GM03348 (cell line): ENCODE data around the gene CUX1.

Experiments used
- DNase-seq: peaks from one replicate; pipeline ENCODE4 v3.0.0; 2012; ENCODE audit warnings: low spot score

Gene CUX1

DNA sequence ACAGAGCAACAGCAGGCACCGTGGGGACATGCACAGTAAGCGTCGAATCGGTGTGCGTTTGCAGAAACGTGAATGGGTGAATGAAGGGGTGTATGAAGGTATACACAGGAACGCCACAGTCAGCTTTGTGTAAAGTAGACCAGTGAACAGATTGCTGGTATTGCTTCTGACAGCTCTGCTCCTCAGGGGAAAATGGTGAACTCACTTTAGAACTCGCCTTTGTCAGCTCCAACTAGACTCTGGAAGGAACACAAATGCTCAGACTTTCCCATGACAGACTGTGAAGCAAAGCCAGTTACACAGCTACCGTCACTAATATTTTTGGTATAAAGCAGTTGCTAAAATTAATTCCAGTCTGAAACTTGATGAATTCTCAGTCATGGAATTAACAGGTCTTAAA lies 78.9 kb downstream of the CUX1 start:
- DNase-seq: no peak

GRCh38 chr7:101896941-101897340 lies 79.5 kb downstream of the CUX1 start:
- DNase-seq: no peak

DNA sequence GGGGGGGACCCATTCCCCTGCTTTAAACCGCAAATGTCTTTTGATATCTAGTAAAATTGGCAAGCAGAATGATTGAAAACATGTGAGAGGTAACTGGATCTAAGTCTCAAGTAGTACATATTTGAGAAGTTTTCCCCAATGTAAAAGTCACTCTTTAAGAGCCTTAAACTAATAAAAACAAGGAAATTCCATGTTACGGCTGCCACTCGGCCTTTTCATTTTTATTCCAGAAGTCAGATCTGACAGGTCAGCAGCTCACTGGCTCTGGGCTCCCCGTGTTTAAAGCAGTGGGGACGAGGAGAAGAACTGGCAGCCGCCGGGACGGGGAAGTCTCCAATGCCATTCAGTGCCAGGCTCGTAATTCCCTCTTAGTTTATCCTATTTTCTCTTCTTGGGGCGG lies 80.7 kb downstream of the CUX1 start:
- DNase-seq: no peak

GRCh38 chr7:101899616-101900015 lies 82.2 kb downstream of the CUX1 start:
- no peak for DNase-seq

DNA sequence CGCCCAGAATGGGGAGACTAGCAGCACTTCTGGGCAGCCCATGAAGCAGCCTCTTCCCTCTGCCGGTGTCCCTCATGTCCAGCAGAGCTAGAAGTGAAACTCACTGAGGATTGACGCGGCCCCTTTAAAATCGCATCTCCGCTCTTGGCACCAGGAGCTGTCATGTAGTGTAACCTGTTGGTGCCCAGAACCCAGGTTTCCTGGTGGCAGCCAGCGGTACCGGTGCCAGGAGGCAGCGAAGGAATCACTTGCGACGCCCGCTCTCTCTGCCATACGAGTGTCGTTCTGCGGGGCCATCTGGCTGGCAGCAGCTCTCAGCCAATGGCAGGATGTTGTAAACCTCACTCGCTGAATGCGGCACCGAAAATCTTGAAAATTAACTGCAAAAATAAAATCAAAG lies 82.7 kb downstream of the CUX1 start:
- DNase-seq: peak; percentile 69

DNA sequence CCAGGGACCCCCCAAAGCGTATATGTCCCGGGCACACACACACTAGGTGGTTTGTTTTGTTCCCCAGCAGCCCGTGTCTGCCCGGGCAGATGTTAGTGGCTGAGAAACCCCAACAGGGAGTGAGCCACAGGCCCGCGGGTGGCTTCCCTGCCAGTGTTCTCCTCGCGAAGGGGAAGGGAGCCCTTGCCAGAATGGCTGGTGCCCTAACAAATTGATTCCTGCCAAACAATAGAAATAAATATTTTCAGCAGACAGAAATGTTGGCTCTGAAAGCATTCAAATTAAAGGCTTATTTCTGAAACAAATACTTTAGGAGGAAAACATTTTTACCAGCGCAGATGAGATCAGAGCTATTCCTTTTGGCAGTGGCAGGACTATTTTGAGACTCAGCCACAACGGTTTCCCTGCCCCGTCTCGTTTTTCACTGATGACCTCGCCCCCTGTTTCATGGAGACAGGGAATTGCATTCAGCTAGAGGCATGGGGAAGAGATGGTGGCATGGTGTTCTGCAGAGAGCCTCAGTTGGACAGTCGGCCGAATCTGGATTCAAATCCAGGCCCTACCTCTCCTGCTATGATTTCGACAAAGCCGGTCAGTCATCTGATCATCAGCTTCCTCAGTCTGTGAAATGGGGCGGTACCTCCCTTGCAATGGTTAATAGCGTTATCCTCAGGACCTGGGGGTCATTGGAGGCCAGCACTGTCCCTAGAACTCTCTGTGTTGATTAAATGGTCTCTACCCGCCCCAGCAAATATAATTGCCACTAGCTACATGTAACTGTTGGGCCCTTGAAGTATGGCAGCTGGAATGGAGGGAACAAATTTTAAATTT lies 84.5 kb downstream of the CUX1 start:
- DNase-seq: peak; percentile 62

DNA sequence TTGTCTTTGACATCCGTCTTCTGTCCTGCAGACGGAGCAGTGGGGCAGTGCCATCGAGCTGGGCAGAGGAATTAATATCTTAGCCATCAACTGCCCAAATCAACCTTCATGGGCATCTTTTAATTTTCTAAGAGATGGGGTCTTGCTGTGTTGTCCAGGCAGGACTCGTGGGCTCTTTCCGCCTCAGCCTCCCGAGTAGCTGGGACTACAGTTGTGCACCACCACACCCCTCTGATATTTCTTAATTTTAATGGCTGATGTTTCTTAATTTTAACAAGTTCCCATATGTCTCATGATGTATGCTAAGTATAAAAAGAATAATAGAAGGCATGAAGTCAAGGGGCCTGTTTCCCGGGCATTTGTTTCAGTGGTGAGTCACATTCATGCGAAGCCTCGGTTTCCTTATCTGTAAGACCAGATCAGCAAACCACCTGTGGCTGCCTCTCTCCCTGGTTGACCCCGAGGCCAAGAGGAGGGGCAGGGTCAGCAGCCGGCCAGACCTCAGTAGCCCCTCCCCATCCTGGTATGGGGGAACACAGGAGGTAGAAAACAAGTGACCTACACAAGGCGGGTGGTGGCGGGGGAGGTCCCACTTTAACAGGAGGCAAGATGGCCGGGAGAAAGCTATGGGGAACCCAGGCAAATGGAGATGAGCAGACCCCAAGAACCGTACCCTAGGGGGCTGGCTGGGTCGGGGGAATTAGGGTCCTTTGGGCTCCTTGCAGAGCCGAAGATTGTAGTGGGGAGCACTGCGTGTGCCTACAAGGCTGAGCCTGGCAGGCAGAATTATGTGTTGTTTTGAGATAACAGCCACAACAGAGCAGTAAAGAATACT lies 85.5 kb downstream of the CUX1 start:
- no peak for DNase-seq

- DNase-seq: no peak
Observed at GRCh38 chr7:101903515-101903868, 86.1 kb downstream of the CUX1 start.

DNA sequence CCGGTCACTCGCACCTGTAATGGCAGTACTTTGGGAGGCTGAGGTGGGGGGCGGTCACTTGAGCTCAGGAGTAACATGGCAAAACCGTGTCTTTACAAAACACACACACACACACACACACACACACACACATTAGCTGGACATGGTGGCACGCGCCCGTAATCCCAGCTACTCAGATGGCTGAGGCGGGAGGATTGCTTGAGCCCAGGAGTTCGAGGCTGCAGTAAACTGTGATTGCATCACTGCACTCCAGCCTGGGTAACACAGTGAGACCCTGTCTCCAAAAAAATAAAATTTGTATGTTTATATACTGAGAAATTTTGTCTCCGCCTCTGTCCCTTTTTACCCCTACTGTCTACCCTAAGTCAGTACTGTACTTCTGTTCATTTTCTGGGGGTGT lies 86.6 kb downstream of the CUX1 start:
- no peak for DNase-seq

DNA sequence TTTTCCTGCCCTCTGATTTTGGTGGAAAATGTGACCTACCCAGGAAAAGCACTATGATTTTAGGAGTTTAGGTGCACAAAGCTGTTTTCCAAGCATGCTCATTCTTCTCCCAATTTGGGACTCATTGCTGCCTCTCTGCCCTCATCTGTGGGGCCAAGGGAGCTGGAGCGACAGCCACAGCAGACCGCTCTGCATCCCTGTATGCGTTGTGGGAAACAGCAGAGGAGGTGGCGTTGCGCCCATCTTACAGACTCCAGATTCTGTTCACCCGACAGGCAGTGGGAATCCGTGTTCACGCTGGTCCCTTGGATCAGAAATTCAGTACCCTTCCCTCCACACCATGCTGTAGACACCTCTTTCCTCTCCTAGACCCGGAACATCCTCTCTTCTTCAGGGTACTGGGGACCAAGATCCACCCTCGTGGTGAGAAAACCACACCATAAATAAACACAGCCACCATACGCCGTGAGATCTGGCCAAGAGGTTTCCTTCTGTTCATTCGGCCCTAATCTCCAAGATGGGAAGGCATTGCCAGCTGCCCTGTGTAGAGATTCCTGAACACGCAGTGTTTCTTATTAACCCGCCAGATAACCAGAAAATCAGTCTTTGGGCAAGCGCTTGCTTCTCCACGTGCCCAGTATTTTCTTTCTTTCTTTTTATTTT lies 87.9 kb downstream of the CUX1 start:
- no peak for DNase-seq

DNA sequence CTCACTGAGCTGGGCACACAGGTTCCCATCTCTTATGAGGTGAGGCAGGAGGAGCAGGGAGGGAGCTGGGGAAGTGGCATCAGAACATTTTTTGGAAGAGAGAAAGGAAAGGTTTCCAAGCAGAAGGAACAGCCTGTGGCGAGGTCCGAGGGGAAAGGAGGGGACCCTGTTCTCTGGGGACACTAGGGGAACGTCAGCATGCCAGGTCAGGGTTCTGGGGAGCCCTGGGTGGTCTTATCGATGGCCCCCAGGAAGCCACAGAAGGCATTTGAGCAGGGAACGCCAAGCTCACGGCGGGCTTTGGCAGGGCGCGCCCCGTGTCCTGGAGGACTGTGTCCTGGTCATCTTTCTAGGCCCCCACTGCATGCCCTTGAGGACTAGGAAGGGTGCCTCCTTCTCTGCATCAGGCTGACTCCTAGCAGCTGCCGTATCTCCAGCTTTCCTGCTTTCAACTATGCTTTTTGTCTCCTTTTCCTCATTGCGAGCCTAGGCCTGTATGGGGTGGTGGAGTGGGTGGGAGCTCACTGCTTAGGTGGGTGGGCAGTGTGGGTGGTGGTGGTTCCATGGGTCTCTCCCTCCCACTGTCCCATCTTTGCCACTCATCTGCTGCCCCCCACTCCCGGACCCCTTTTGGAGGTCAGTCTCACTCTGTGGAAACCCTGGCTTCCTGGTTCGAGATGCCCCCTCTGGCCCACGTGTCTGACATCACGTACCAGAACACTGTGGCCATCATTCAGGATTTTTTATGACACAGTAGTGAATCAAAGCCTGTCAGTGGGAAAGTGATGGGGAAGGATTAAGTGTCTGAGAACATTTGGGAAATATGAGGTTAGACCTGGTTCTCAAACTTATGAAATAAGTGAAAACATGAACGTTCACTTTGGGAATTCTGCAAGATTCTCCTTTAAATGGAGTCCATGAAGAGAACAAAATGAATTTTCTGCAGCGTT lies 89.1 kb downstream of the CUX1 start:
- no peak for DNase-seq

DNA sequence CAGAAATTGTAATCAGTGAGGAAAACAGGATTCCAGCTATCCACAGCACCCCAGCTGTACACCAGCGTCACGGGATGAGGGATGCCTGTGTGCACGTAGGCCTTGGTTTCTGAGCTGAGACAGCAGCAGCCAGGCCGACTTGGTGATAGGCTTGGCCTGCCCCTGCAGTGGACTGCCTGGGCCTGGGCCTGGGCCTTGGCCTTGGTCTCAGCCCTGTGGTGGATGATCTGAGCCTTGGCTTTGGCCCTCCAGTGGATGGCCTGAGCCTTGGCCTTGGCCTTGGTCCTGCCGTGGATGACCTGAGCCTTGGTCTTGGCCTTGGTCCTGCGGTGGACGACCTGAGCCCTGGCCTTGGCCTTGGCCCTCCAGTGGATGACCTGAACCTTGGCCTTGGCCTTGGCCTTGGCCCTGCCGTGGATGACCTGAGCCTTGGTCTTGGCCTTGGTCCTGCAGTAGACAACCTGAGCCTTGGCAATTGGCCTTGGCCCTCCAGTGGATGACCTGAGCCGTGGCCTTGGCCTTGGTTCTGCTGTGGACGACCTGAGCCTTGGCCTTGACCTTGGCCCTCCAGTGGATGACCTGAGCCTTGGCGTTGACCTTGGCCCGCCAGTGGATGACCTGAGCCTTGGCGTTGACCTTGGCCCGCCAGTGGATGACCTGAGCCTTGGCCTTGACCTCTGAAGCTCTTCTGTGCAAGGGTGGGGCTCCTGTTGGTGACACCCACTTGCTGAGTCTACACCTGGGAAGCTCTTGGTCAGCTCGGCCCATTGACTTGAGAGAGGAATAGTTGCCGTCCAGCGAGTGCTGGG lies 93.8 kb downstream of the CUX1 start:
- no peak for DNase-seq

- no peak for DNase-seq
Observed at GRCh38 chr7:101911800-101912715, 94.6 kb downstream of the CUX1 start.

DNA sequence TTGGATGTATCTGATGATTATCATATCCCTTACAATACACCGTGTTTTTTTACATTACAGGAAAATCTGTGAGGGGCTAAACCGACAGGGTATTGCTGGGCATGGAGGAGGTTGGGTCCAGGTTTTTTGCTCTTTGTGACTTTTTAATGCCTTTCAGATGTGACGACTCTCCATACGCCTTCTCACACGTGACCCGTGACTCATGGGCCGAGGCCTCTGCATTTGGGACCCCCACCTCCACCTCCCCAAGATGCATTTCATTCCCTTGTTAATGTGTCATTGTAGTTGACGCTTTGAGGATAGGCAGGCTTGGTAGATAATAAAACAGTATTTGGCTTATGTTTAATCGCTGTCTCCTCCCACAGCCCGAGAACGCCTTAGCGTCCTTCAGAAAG lies 95.3 kb downstream of the CUX1 start:
- DNase-seq: no peak

- no peak for DNase-seq
Observed at GRCh38 chr7:101913247-101913721, 95.9 kb downstream of the CUX1 start.

DNA sequence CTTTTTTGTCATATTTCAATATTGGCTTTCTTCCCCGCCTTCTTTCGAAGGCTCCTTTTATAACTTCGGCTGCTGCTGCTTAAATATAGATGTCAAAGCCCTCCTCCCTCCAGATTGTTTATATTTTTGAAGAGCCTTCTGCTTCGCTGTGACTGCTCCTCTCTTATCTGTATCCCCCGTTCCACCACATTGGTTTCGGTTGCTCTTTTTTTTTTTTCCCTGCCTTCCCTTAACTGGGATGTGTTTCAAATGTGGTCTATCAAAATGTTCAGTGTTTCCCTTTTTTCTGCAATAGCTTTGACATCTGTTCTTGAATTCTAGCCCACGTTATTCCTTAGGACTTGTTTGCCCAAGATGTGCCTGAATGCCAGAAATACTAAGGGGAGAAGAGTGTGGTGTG lies 96.4 kb downstream of the CUX1 start:
- DNase-seq: no peak

DNA sequence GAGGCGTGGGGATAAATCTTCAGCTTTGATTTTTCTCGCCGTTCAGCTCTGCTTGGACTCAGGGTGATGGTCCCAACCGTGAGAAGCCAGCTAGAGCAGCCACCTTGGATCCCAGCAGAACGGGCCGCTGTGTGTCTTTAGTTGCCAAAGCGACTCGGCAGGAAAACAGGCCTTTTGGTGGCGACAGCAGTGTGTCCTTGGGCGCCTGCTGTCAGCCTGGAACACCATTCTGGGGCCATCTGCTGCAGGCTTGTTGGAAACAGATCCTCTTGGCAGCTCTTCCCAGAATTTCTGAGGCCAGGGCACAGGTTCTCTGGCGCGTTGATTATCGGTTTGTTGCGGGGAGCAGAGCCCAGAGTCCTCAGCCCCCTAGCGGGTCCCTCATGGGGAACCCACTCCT lies 97.6 kb downstream of the CUX1 start:
- DNase-seq: no peak

DNA sequence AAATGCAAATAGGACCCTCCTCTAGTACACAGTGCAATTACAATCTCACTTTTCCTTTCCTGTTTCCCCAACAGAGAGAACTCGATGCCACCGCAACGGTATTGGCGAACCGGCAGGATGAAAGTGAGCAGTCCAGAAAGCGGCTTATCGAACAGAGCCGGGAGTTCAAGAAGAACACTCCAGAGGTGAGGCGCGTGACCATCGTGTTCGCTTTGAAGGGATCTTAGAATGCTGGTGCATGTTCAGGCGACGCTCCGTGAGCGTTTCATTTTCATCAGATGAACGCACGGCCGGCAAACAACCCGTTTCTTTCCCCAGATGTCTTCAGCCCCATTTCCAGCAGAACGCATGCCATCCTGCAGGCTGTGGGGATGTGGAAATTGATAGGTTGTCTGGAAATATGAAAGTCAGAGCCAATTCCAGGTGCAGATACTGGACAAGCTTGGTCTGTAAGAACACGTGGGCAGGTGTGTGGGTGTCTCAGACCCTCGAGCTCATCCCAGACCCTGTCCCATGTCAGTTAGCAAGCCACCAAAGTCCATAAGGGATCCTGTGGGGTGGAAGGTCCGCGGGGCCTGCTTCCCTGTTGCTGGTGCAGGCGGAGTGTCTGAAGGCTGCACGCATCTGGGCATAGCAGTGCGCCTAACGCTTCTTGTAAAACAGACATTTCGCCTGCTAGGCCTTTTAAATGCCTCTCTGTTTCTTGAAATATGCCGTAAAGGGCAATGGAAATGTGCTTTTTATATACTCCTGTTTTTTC lies 98.8 kb downstream of the CUX1 start:
- DNase-seq: no peak

- DNase-seq: no peak
Observed at GRCh38 chr7:101916876-101917275, 99.5 kb downstream of the CUX1 start.
